ENCODE results near the gene YEATS2. TPM values are rescaled to one million over a fixed set of nuclear protein-coding genes. Genes with fewer than 3 reads are reported as not detected.

YEATS2 gene
- total RNA-seq, 1 experiment from 2014 or later = 38.6 TPM

- BruUV-seq (replicated peaks) = no TSS peak
- Histone ChIP-seq H3K27ac (ENCODE audit: low read depth, low read length) (no peak overlapping the region), H3K36me3 (ENCODE audit: control insufficient read depth in 1 of 2, insufficient read depth in 2 of 2, low read length in 2 of 2) (no peaks in the 10 kb centered on the region), H3K4me1 (ENCODE audit: control insufficient read depth in 1 of 2, insufficient read depth in 2 of 2, low read length in 2 of 2) (no peaks in the 10 kb centered on the region), H3K79me2 (ENCODE audit: insufficient read depth, low read length) (no peaks in the 10 kb centered on the region), H3K27me3 (ENCODE audit: insufficient read depth, low read length) (no peaks in the 10 kb centered on the region), H2AFZ (ENCODE audit: low read depth, low read length, poor library complexity, severe bottlenecking) (no peak overlapping the region), H3K4me2 (ENCODE audit: low read length) (no peak overlapping the region), H3K9me2 (ENCODE audit: insufficient read depth) (no peaks in the 10 kb centered on the region), H4K20me1 (ENCODE audit: insufficient read depth) (no peaks in the 10 kb centered on the region), H3K4me3 (replicated peaks in 1 of 2; ENCODE audit: low read depth in 1 of 2, low read length in 2 of 2) (no peak overlapping the region), H3K9me3 (ENCODE audit: control insufficient read depth in 1 of 2, insufficient read depth in 1 of 2, low read depth in 1 of 2, low read length in 2 of 2) (no peaks in the 10 kb centered on the region), H3K9ac (ENCODE audit: low read length) (no peak overlapping the region)
- DNase-seq (ENCODE audit: low read depth, low spot score) = no peak
- ATAC-seq = no peak
- RAD21 ChIA-PET (ENCODE audit: low non-redundant PET in 1 of 2, low total read pairs in 2 of 2, uncharacterized antibody in 2 of 2, unreplicated experiment in 2 of 2) = no interaction called here
- CTCF ChIA-PET = no interaction called here
- intact Hi-C loops (cut with micrococcal nuclease) = no loop called here
- POLR2A ChIA-PET = no interaction called here
- TF ChIP-seq ZFX (IDR thresholded peaks at IDR 0.05) (no peak), EZH2 (IDR thresholded peaks at IDR 0.05) (no peak), FOSL1 (IDR thresholded peaks at IDR 0.05; ENCODE audit: low read depth) (no peak), ZBTB33 (IDR thresholded peaks at IDR 0.05; ENCODE audit: extremely low read depth, insufficient replicate concordance, low read length) (no peak), ZNF274 (IDR thresholded peaks at IDR 0.05; ENCODE audit: low read depth, low read length) (no peak), EZH2phosphoT487 (IDR thresholded peaks at IDR 0.05; ENCODE audit: borderline replicate concordance) (no peak), SP1 (IDR thresholded peaks at IDR 0.05; ENCODE audit: low read depth) (no peak), SIN3A (IDR thresholded peaks at IDR 0.05; ENCODE audit: low read depth) (no peak), RAD21 (IDR thresholded peaks at IDR 0.05; ENCODE audit: low read depth) (no peak)
These were observed 120.5 kb downstream of the YEATS2 start for GRCh38 chr3:183818041-183818620.

All from HCT116 (cell line).